ENCODE data around the gene GPM6B. TPM values are rescaled to one million over a fixed set of nuclear protein-coding genes. Genes with fewer than 3 reads are reported as not detected.

GPM6B gene
- polyA plus RNA-seq, 1 donor from 2014 or later = 205 TPM

GRCh38 chrX:13827298-13828090 is 10.6 kb upstream of the GPM6B start:
- Histone ChIP-seq H3K36me3 (ENCODE audit: insufficient read depth, low read length) (no peaks in the 10 kb centered on the region), H3K4me3 (ENCODE audit: low read length) (no peak overlapping the region), H3K27me3 (ENCODE audit: insufficient read depth, low read depth, low read length) (no peaks in the 10 kb centered on the region), H2AFZ (ENCODE audit: low read depth, low read length) (no peak overlapping the region), H3K79me2 (replicated peaks; ENCODE audit: insufficient read depth, low read length) (no peaks in the 10 kb centered on the region), H3K27ac (ENCODE audit: low read length) (no peak overlapping the region), H3K4me2 (ENCODE audit: low read length) (no peak overlapping the region), H3K9ac (ENCODE audit: low read length) (no peak overlapping the region), H3K9me3 (ENCODE audit: low read length) (no peaks in the 10 kb centered on the region), H4K20me1 (ENCODE audit: insufficient read depth) (no peaks in the 10 kb centered on the region), H3F3A (ENCODE audit: insufficient read depth, low read length, poor library complexity, severe bottlenecking) (no peaks in the 10 kb centered on the region), H3K9me2 (ENCODE audit: insufficient read depth, low read length) (no peaks in the 10 kb centered on the region)
- TF ChIP-seq TAF1 (IDR thresholded peaks at IDR 0.05; ENCODE audit: low read depth) = no peak
- no peak for TF ChIP-seq POLR2AphosphoS5 (IDR thresholded peaks at IDR 0.05)
- no peak for TF ChIP-seq MXI1 (conservative IDR thresholded peaks at IDR 0.05; ENCODE audit: poor library complexity, severe bottlenecking)
- no peak for TF ChIP-seq SMC3 (conservative IDR thresholded peaks at IDR 0.05; ENCODE audit: poor library complexity)
- TF ChIP-seq EZH2 (IDR thresholded peaks at IDR 0.05; ENCODE audit: borderline replicate concordance, insufficient read depth, low read length, poor library complexity, severe bottlenecking) = no peak

GRCh38 chrX:13826770-13827169 is 9.9 kb upstream of the GPM6B start:
- H3K4me3 ChIP-seq (ENCODE audit: low read length) = no peak overlapping the region
- no peaks in the 10 kb centered on the region for H3K27me3 ChIP-seq (ENCODE audit: insufficient read depth, low read depth, low read length)

More at GRCh38 chrX:13826770-13827169, 9.9 kb upstream of the GPM6B start:
- Histone ChIP-seq H3K79me2 (replicated peaks; ENCODE audit: insufficient read depth, low read length) (no peaks in the 10 kb centered on the region), H3K9me3 (ENCODE audit: low read length) (no peaks in the 10 kb centered on the region), H3K4me2 (ENCODE audit: low read length) (no peak overlapping the region), H3K9me2 (ENCODE audit: insufficient read depth, low read length) (no peaks in the 10 kb centered on the region), H3K36me3 (ENCODE audit: insufficient read depth, low read length) (no peaks in the 10 kb centered on the region), H3K27ac (ENCODE audit: low read length) (no peak overlapping the region), H3F3A (ENCODE audit: insufficient read depth, low read length, poor library complexity, severe bottlenecking) (no peaks in the 10 kb centered on the region), H4K20me1 (ENCODE audit: insufficient read depth) (no peaks in the 10 kb centered on the region), H3K9ac (ENCODE audit: low read length) (no peak overlapping the region), H2AFZ (ENCODE audit: low read depth, low read length) (no peak overlapping the region)
- no peak for TF ChIP-seq POLR2AphosphoS5 (IDR thresholded peaks at IDR 0.05)
- no peak for TF ChIP-seq SMC3 (conservative IDR thresholded peaks at IDR 0.05; ENCODE audit: poor library complexity)
- no peak for TF ChIP-seq EP300 (conservative IDR thresholded peaks at IDR 0.05; ENCODE audit: poor library complexity, severe bottlenecking)
- TF ChIP-seq, protein P1, sequence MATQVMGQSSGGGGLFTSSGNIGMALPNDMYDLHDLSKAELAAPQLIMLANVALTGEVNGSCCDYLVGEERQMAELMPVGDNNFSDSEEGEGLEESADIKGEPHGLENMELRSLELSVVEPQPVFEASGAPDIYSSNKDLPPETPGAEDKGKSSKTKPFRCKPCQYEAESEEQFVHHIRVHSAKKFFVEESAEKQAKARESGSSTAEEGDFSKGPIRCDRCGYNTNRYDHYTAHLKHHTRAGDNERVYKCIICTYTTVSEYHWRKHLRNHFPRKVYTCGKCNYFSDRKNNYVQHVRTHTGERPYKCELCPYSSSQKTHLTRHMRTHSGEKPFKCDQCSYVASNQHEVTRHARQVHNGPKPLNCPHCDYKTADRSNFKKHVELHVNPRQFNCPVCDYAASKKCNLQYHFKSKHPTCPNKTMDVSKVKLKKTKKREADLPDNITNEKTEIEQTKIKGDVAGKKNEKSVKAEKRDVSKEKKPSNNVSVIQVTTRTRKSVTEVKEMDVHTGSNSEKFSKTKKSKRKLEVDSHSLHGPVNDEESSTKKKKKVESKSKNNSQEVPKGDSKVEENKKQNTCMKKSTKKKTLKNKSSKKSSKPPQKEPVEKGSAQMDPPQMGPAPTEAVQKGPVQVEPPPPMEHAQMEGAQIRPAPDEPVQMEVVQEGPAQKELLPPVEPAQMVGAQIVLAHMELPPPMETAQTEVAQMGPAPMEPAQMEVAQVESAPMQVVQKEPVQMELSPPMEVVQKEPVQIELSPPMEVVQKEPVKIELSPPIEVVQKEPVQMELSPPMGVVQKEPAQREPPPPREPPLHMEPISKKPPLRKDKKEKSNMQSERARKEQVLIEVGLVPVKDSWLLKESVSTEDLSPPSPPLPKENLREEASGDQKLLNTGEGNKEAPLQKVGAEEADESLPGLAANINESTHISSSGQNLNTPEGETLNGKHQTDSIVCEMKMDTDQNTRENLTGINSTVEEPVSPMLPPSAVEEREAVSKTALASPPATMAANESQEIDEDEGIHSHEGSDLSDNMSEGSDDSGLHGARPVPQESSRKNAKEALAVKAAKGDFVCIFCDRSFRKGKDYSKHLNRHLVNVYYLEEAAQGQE (IDR thresholded peaks at IDR 0.05; ENCODE audit: borderline replicate concordance) = no peak
- TF ChIP-seq, protein P2, sequence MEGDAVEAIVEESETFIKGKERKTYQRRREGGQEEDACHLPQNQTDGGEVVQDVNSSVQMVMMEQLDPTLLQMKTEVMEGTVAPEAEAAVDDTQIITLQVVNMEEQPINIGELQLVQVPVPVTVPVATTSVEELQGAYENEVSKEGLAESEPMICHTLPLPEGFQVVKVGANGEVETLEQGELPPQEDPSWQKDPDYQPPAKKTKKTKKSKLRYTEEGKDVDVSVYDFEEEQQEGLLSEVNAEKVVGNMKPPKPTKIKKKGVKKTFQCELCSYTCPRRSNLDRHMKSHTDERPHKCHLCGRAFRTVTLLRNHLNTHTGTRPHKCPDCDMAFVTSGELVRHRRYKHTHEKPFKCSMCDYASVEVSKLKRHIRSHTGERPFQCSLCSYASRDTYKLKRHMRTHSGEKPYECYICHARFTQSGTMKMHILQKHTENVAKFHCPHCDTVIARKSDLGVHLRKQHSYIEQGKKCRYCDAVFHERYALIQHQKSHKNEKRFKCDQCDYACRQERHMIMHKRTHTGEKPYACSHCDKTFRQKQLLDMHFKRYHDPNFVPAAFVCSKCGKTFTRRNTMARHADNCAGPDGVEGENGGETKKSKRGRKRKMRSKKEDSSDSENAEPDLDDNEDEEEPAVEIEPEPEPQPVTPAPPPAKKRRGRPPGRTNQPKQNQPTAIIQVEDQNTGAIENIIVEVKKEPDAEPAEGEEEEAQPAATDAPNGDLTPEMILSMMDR (IDR thresholded peaks at IDR 0.05; ENCODE audit: poor library complexity, severe bottlenecking) = no peak
- TF ChIP-seq MXI1 (conservative IDR thresholded peaks at IDR 0.05; ENCODE audit: poor library complexity, severe bottlenecking) = no peak
- no peak for TF ChIP-seq EZH2 (IDR thresholded peaks at IDR 0.05; ENCODE audit: borderline replicate concordance, insufficient read depth, low read length, poor library complexity, severe bottlenecking)
